ENCODE results near the gene SNTG2. TPM values are rescaled to one million over a fixed set of nuclear protein-coding genes. Genes with fewer than 3 reads are reported as not detected.

SNTG2 gene
- total RNA-seq, 1 donor from 2014 or later: 1.9 TPM

- Histone ChIP-seq H3K9me3 (ENCODE audit: insufficient read depth, low read depth, low read length) (no peaks in the 10 kb centered on the region), H3K9ac (ENCODE audit: low read length) (no peak overlapping the region), H4K20me1 (ENCODE audit: insufficient read depth, low read length) (no peaks in the 10 kb centered on the region), H3K4me3 (ENCODE audit: insufficient read depth, low read depth, low read length) (no peak overlapping the region), H3K79me2 (ENCODE audit: insufficient read depth, low read length) (no peaks in the 10 kb centered on the region), H2AFZ (ENCODE audit: low read depth, low read length) (no peak overlapping the region), H3K4me2 (ENCODE audit: low read length) (no peak overlapping the region), H3K27ac (ENCODE audit: low read depth, low read length) (no peak overlapping the region), H3K36me3 (ENCODE audit: insufficient read depth, low read length) (no peaks in the 10 kb centered on the region), H3K4me1 (ENCODE audit: insufficient read depth, low read length) (no peaks in the 10 kb centered on the region), H3K27me3 (ENCODE audit: insufficient read depth, low read length) (no peaks in the 10 kb centered on the region)
- no peak overlapping the region for H3K4me3 Mint-ChIP-seq (ENCODE audit: unreplicated experiment)
- DNase-seq (ENCODE audit: low read depth) (no peak), FAIRE-seq (no peak)
- TF ChIP-seq CTCF (IDR thresholded peaks at IDR 0.05; ENCODE audit: insufficient read depth, low read depth, low read length): no peak
- no peak for TF ChIP-seq EZH2 (IDR thresholded peaks at IDR 0.05; ENCODE audit: insufficient read depth, low read length)
- H3K36me3 Mint-ChIP-seq (ENCODE audit: low read depth, unreplicated experiment): no peaks in the 10 kb centered on the region
- H3K4me1 Mint-ChIP-seq (ENCODE audit: low read depth, unreplicated experiment): peaks cover 2% of the 10 kb centered on the region
- H3K27ac Mint-ChIP-seq (ENCODE audit: unreplicated experiment): no peak overlapping the region
- peaks cover 8% of the 10 kb centered on the region for H3K27me3 Mint-ChIP-seq (ENCODE audit: low read depth, unreplicated experiment)
- H3K9me3 Mint-ChIP-seq (ENCODE audit: unreplicated experiment): peaks cover 4% of the 10 kb centered on the region
Measured at GRCh38 chr2:905091-905832, 45.4 kb upstream of the SNTG2 start.

GRCh38 chr2:905833-906140 lies 44.9 kb upstream of the SNTG2 start:
- Histone ChIP-seq H3K9ac (ENCODE audit: low read length) (no peak overlapping the region), H3K4me1 (ENCODE audit: insufficient read depth, low read length) (no peaks in the 10 kb centered on the region), H4K20me1 (ENCODE audit: insufficient read depth, low read length) (no peaks in the 10 kb centered on the region), H2AFZ (ENCODE audit: low read depth, low read length) (no peak overlapping the region), H3K9me3 (ENCODE audit: insufficient read depth, low read depth, low read length) (no peaks in the 10 kb centered on the region), H3K27me3 (ENCODE audit: insufficient read depth, low read length) (no peaks in the 10 kb centered on the region), H3K79me2 (ENCODE audit: insufficient read depth, low read length) (no peaks in the 10 kb centered on the region), H3K36me3 (ENCODE audit: insufficient read depth, low read length) (no peaks in the 10 kb centered on the region), H3K27ac (ENCODE audit: low read depth, low read length) (no peak overlapping the region), H3K4me3 (ENCODE audit: insufficient read depth, low read depth, low read length) (no peak overlapping the region), H3K4me2 (ENCODE audit: low read length) (no peak overlapping the region)
- TF ChIP-seq EZH2 (IDR thresholded peaks at IDR 0.05; ENCODE audit: insufficient read depth, low read length) (no peak), CTCF (IDR thresholded peaks at IDR 0.05; ENCODE audit: insufficient read depth, low read depth, low read length) (no peak)
- peaks cover 2% of the 10 kb centered on the region for H3K4me1 Mint-ChIP-seq (ENCODE audit: low read depth, unreplicated experiment)
- DNase-seq (ENCODE audit: low read depth) (no peak), FAIRE-seq (no peak)
- no peaks in the 10 kb centered on the region for H3K36me3 Mint-ChIP-seq (ENCODE audit: low read depth, unreplicated experiment)
- no peak overlapping the region for H3K27ac Mint-ChIP-seq (ENCODE audit: unreplicated experiment)
- H3K27me3 Mint-ChIP-seq (ENCODE audit: low read depth, unreplicated experiment): peaks cover 13% of the 10 kb centered on the region
- H3K9me3 Mint-ChIP-seq (ENCODE audit: unreplicated experiment): peaks cover 4% of the 10 kb centered on the region
- no peak overlapping the region for H3K4me3 Mint-ChIP-seq (ENCODE audit: unreplicated experiment)

- Histone ChIP-seq H4K20me1 (ENCODE audit: insufficient read depth, low read length) (no peaks in the 10 kb centered on the region), H3K4me2 (ENCODE audit: low read length) (no peak overlapping the region), H3K9me3 (ENCODE audit: insufficient read depth, low read depth, low read length) (peaks cover 3% of the 10 kb centered on the region), H3K79me2 (ENCODE audit: insufficient read depth, low read length) (no peaks in the 10 kb centered on the region), H3K4me1 (ENCODE audit: insufficient read depth, low read length) (no peaks in the 10 kb centered on the region), H3K9ac (ENCODE audit: low read length) (no peak overlapping the region), H3K4me3 (ENCODE audit: insufficient read depth, low read depth, low read length) (no peak overlapping the region), H2AFZ (ENCODE audit: low read depth, low read length) (no peak overlapping the region), H3K36me3 (ENCODE audit: insufficient read depth, low read length) (no peaks in the 10 kb centered on the region), H3K27ac (ENCODE audit: low read depth, low read length) (no peak overlapping the region), H3K27me3 (ENCODE audit: insufficient read depth, low read length) (no peaks in the 10 kb centered on the region)
- FAIRE-seq (no peak), DNase-seq (ENCODE audit: low read depth) (no peak)
- Mint-ChIP-seq H3K36me3 (ENCODE audit: low read depth, unreplicated experiment) (no peaks in the 10 kb centered on the region), H3K4me1 (ENCODE audit: low read depth, unreplicated experiment) (peaks cover 2% of the 10 kb centered on the region), H3K27me3 (ENCODE audit: low read depth, unreplicated experiment) (peaks cover 23% of the 10 kb centered on the region), H3K27ac (ENCODE audit: unreplicated experiment) (no peak overlapping the region), H3K4me3 (ENCODE audit: unreplicated experiment) (no peak overlapping the region), H3K9me3 (ENCODE audit: unreplicated experiment) (no peaks in the 10 kb centered on the region)
- TF ChIP-seq CTCF (IDR thresholded peaks at IDR 0.05; ENCODE audit: insufficient read depth, low read depth, low read length) (no peak), EZH2 (IDR thresholded peaks at IDR 0.05; ENCODE audit: insufficient read depth, low read length) (no peak)
Measured at GRCh38 chr2:907706-908105, 42.9 kb upstream of the SNTG2 start.
